Astrocyte of the hippocampus (primary cell): ENCODE measurements around the gene APOOL.

ENCODE experiments used
- DNase-seq: peaks from one replicate; pipeline ENCODE4 v3.0.0; 2011; ENCODE audit warnings: low read depth, low spot score

APOOL gene

DNA sequence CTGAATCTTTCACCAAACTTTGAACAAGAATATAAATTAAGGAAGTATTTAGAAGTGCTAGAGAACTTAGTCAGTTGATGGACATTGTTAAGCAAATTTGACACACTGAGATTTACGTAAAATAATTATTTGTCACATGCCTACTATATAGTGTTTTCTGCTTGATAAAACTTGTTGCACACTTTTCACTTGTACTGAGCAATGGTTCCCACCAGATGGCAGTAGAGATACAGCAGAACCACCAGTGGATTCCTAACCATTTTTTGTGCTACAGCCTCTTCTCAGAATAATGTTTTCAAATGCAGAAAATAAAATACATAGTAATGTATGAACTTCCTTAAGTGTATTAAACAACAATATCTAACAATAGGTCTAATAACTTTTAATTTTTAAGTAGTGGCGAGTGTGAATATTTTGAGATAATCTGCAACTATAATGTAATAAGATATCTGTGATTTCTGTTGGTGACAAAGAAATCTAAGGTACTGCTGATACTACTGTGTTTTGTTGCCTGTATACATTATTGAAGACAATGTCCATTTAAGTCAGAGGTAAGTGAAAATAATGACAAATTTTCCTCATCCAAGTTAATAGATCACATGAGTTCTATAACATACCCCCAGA, 81.2 kb downstream of the APOOL start:
- peak; percentile 52 for DNase-seq

- no peak for DNase-seq
Measured at GRCh38 chrX:85089321-85089840, 85.7 kb downstream of the APOOL start.

DNA sequence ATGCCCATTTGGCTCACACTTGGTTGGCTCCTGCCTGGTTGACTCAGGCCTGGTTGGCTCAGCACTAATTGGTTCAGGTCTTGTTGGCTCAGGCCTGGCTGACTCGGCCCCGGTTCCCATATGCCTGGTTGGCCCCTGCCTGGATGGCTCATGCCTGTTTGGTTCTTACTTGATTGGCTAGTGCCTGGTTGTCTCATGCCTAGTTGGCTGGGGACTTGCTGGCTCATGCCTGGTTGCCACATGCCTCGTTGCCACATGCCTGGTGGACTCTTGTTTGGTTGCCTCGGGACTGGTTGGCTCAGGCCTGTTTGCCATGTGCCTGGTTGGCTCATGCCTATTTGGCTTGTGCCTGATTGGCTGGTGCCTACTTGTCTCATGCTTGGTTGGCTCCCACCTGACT, 103.7 kb downstream of the APOOL start:
- DNase-seq, result no peak

DNA sequence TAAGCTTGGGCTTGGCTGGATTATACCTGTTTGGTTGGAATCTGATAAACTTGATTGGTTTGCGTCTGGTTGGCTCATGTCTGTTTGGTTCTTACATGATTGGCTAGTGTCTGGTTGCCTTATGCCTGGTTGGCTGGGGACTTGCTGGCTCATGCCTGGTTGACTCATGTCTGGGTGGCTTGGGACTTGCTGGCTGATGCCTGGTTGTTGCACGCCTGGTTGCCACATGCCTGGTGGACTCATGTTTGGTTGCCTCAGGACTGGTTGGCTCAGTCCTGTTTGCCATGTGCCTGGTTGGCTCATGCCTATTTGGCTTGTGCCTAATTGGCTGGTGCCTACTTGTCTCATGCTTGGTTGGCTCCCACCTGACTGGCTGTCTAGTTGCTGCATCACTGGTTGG, 104.5 kb downstream of the APOOL start:
- DNase-seq, result no peak

- DNase-seq, result no peak
Measured at GRCh38 chrX:85109235-85109634, 105.6 kb downstream of the APOOL start.

DNA sequence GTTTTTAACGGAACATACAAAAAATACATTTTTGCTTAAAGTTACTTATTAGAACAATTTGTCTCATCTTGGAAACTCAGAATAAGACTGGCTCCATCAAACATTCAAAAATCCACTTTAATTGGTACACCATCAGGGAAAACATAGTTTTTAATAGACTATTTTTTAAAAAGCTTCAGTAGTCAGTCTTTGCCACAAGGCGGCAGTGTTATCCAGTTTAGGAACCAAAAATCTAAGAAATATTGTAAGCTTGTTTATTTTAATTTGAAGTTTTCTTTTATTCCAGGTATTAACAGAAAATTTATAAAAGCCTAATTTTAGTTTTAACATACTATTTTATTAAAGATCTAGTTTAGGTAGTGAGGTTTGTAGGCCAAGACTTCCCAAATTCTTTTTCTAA, 107.7 kb downstream of the APOOL start:
- peak; percentile 19 for DNase-seq

- DNase-seq, result no peak
Measured at GRCh38 chrX:85112293-85112692, 108.6 kb downstream of the APOOL start.

DNA sequence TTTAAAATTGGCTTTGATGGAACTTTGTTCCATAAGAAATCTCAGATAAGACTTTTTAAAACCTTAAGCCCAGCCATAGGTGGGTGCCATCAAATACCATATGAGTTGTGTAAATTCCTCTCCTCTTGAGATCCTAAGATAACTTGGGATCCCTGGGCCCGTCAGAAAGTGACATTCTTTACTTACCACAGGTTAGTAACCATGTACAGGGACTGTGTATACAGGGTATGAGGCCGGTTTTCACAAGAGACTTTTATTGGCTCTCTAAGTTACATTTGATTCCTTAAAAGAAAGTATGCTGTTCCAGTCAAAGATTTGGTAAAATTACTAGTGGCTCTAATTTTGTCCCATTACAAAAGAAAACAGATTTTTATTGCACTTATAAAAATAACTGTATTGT, 110.1 kb downstream of the APOOL start:
- DNase-seq, result no peak

DNA sequence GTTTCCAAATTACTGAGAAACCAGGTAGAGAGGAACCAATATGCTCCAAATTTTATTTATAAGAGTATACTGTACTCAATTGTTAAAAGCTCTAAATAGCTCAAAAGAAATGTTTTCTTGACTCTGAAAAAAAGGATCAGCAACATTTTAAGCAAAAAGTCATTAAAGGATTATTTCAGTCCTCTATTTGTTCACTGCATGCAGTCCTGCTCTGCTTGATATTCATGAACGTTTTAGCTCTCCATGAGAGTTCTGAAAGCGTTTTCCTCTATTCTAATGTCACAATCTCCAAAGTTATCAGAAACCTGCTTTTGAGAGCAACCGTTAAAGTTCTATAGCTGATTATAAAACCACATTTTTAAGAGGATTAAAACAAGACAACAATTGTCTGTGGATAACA, 110.5 kb downstream of the APOOL start:
- DNase-seq, result no peak

DNA sequence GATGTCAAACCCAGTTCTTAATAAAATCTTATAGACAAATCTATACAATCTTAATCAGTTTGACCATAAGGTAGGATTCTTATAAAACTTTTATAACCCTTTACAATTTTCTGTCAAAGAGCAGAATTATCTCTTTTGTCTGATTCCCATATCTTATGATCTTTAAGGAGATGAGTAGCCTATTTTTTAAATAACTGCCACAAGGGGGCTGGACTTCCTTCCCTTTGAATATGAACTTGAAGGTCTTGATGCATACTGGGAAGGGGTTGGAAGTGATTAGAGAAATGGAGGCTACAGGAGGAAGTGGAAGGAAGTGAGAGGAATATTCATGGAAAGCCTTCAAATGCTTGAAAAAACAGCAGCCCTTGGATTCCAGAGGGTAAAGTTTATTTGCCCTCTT, 111.1 kb downstream of the APOOL start:
- DNase-seq, result no peak

GRCh38 chrX:85115252-85115651, 111.6 kb downstream of the APOOL start:
- DNase-seq, result no peak

DNA sequence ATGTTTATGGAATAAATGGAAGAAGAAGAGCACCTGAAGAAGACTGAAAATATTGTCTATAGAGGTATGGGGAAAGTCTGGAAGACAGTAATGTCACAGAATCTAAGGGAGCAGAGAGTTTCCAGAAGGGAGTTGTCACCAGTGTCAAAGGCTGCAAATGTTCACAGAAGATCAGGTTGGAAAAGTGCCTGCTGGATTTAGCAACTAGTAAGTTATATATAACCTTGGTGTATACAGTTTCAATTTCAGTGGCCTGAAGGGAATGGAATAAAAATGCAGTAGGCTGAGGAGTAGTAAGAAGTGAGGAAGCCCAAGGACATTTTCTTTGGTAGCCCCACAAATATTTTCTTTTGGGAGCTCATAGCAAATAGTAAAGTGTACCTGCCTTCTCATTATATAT, 132.7 kb downstream of the APOOL start:
- DNase-seq, result no peak

- DNase-seq, result no peak
Measured at GRCh38 chrX:85139422-85139821, 135.7 kb downstream of the APOOL start.

DNA sequence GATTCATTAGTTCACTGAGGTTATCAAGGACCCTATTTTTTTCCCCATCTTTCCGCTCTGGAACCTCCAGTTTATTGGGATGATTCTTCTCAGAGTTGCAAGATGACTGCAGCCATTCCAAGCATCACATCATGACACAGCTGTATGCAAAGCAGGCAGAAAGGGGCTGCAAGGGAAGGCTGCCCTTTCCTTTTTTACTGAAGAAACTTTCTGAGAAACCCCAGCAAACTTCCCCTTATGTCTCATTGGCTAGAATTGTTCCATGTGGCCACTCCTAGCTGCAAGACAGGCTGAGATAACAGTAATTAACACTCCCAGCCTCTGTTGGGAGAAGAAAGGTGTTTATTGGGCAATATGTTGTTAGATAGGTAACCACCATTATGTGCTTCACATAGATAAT, 137.3 kb downstream of the APOOL start:
- no peak for DNase-seq
